NCI-H146 treated with DMSO at 0.1 percent for 48 hours (cell line): Measurements from ENCODE around the gene MAGEA2.
"Not testable (repeated sequence)": the region's sequence is repeated elsewhere in the genome, so short reads cannot be mapped to it uniquely, and the experiment has no call there.

ENCODE experiments used
- DNase-seq: peaks from one replicate; lab custom pipeline; 2025; ENCODE audit not compliant: unreplicated experiment; lab: John Stamatoyannopoulos, UW

MAGEA2 gene

GRCh38 chrX:152753686-152754650 is at the start of gene MAGEA2:
MAGEA2 (minus strand) TSS chrX:152753842; CDS start chrX:152751363, 2,479 bp downstream.
- not testable (repeated sequence) for DNase-seq

- no peak for DNase-seq
These were observed 45.3 kb upstream of the MAGEA2 start for GRCh38 chrX:152798945-152799344.

GRCh38 chrX:152787062-152787461 is 33.4 kb upstream of the MAGEA2 start:
- DNase-seq = not testable (repeated sequence)

GRCh38 chrX:152769549-152770289 is 16.1 kb upstream of the MAGEA2 start, which contains the start of gene MAGEA6:
MAGEA6 (minus strand) TSS chrX:152769689; CDS start chrX:152767650, 2,039 bp downstream.
- not testable (repeated sequence) for DNase-seq

GRCh38 chrX:152766562-152766961 is 12.9 kb upstream of the MAGEA2 start:
- not testable (repeated sequence) for DNase-seq

- DNase-seq = not testable (repeated sequence)
These were observed 7.9 kb upstream of the MAGEA2 start for GRCh38 chrX:152761582-152761981.

GRCh38 chrX:152759544-152759943 is 5.9 kb upstream of the MAGEA2 start:
- not testable (repeated sequence) for DNase-seq

- not testable (repeated sequence) for DNase-seq
These were observed 5.3 kb upstream of the MAGEA2 start, which contains the start of gene CSAG3 for GRCh38 chrX:152758918-152759317. CSAG3 (plus strand) TSS chrX:152759218.

GRCh38 chrX:152754871-152755270 is 1.2 kb upstream of the MAGEA2 start:
- DNase-seq = not testable (repeated sequence)

- no peak for DNase-seq
These were observed 15.1 kb downstream of the MAGEA2 start for GRCh38 chrX:152738560-152738959.

GRCh38 chrX:152736528-152736927 is 17.1 kb downstream of the MAGEA2 start:
- not testable (repeated sequence) for DNase-seq

- no peak for DNase-seq
These were observed 17.7 kb downstream of the MAGEA2 start for GRCh38 chrX:152735860-152736511.

GRCh38 chrX:152735101-152735500 is 18.5 kb downstream of the MAGEA2 start:
- no peak for DNase-seq

- DNase-seq = not testable (repeated sequence)
These were observed 19.3 kb downstream of the MAGEA2 start for GRCh38 chrX:152734143-152734858.

- peak; percentile 39 for DNase-seq
These were observed 20.2 kb downstream of the MAGEA2 start, which contains the start of the genes CSAG1 and MAGEA12 for GRCh38 chrX:152733261-152733975. CSAG1 (minus strand) TSS chrX:152733721; CDS start chrX:152732460, 1,261 bp downstream. MAGEA12 (plus strand) TSS chrX:152733757; CDS start chrX:152736162, 2,405 bp downstream.

GRCh38 chrX:152725409-152725808 is 28.2 kb downstream of the MAGEA2 start:
- DNase-seq = no peak

- DNase-seq = not testable (repeated sequence)
These were observed 39.5 kb downstream of the MAGEA2 start, which contains the start of gene MAGEA2B for GRCh38 chrX:152713815-152714787. MAGEA2B (plus strand) TSS chrX:152714628; CDS start chrX:152717107, 2,479 bp downstream.

GRCh38 chrX:152713195-152713594 is 40.4 kb downstream of the MAGEA2 start:
- not testable (repeated sequence) for DNase-seq
